Thoracic aorta (tissue), 2 donors: Measurements from ENCODE around the gene SYNGR4. TPM values are rescaled to one million over a fixed set of nuclear protein-coding genes. Genes with fewer than 3 reads are reported as not detected.
"Not testable (repeated sequence)": the region's sequence is repeated elsewhere in the genome, so short reads cannot be mapped to it uniquely, and the experiment has no call there.

Experiments
- ATAC-seq: fragments of 150-250 bp; one replicate; pipeline ENCODE4 v1.8.0; 2017; ENCODE audit warnings: low read depth; ENCODE audit not compliant: insufficient number of reproducible peaks, low FRiP score
- DNase-seq: peaks from one replicate; pipeline ENCODE4 v3.0.0-alpha.2; 2020; ENCODE audit warnings: low spot score
- H3K27ac ChIP-seq, 2 donors: fragments of 200-600 bp; sonication (generic); 1 replicate in 1 of 2; 2 replicates in 1 of 2; pipeline ENCODE4 v1.5.1; 2016; ENCODE audit warnings: mild to moderate bottlenecking in 2 of 2, moderate library complexity in 2 of 2
- H3K27me3 ChIP-seq: fragments of 200-600 bp; sonication (generic); replicated peaks from 2 replicates; pipeline ENCODE4 v1.6.0; 2016; ENCODE audit warnings: mild to moderate bottlenecking; ENCODE audit not compliant: insufficient read depth
- H3K36me3 ChIP-seq: fragments of 200-600 bp; sonication (generic); one replicate; pipeline ENCODE4 v1.5.1; 2016
- H3K4me1 ChIP-seq, 2 donors: fragments of 200-600 bp; sonication (generic); 1 replicate in 1 of 2; 2 replicates in 1 of 2; pipeline versions ENCODE4 v1.5.1 to v1.6.0; 2016; ENCODE audit warnings: low read depth in 2 of 2, mild to moderate bottlenecking in 1 of 2; ENCODE audit not compliant: control insufficient read depth in 1 of 2
- H3K4me3 ChIP-seq: fragments of 200-600 bp; sonication (generic); 2 replicates; pipeline ENCODE4 v1.5.1; 2016; ENCODE audit warnings: mild to moderate bottlenecking
- H3K9me3 ChIP-seq: fragments of 200-600 bp; sonication (generic); 2 replicates; pipeline ENCODE4 v1.5.1; 2016
- CTCF ChIP-seq: fragments of 200-600 bp; sonication (generic); IDR thresholded peaks from one replicate; pipeline ENCODE4 v1.5.1; 2019; ENCODE audit warnings: antibody characterized with exemption
- total RNA-seq, 2 donors: library from RNA; depleted of rRNA; stranded (reverse); fragments of >200 nt; gene quantifications; one replicate each; pipeline versions ENCODE4 v1.1.0 to v1.2.3, GENCODE V29; 2016

Gene SYNGR4
- total RNA-seq: not detected

- peak; percentile 93 for ATAC-seq
- Histone ChIP-seq H3K27me3 (no peaks in the 10 kb centered on the region), H3K4me3 (peak within 1 kb of the TSS; percentile 82), H3K9me3 (no peaks in the 10 kb centered on the region), H3K36me3 (no peaks in the 10 kb centered on the region), H3K27ac (peak within 1 kb of the TSS; percentile 91 to 98), H3K4me1 (peaks cover 0 to 4% of the 10 kb centered on the region in 2 donors)
- DNase-seq: peak; percentile 93
- TF ChIP-seq CTCF: peak; percentile 6
These were observed at the start of gene SYNGR4, which contains the start of gene TMEM143 for GRCh38 chr19:48363810-48364597. TSS of gene SYNGR4 (plus strand) at chr19:48364367. CDS start at chr19:48365843, 1,476 bp downstream. TSS of gene TMEM143 (minus strand) at chr19:48363940. CDS start at chr19:48363920, 20 bp downstream.

- no peak overlapping the region for H3K4me3 ChIP-seq
- H3K9me3 ChIP-seq: no peaks in the 10 kb centered on the region
- no peak for DNase-seq
- TF ChIP-seq CTCF: no peak
- peaks cover 4 to 7% of the 10 kb centered on the region in 2 donors for H3K4me1 ChIP-seq
- no peak overlapping the region for H3K27ac ChIP-seq
- H3K36me3 ChIP-seq: no peaks in the 10 kb centered on the region
- no peak for ATAC-seq
- no peaks in the 10 kb centered on the region for H3K27me3 ChIP-seq
These were observed 48.5 kb upstream of the SYNGR4 start for GRCh38 chr19:48315712-48316111.

GRCh38 chr19:48317708-48317960 is 46.5 kb upstream of the SYNGR4 start:
- H3K36me3 ChIP-seq, H3K27me3 ChIP-seq, ATAC-seq, DNase-seq, H3K27ac ChIP-seq, H3K9me3 ChIP-seq, H3K4me3 ChIP-seq: not testable (repeated sequence)
- H3K4me1 ChIP-seq: peaks cover 10 to 22% of the 10 kb centered on the region in 2 donors

- Histone ChIP-seq H3K27ac (no peak overlapping the region), H3K4me1 (peaks cover 13 to 27% of the 10 kb centered on the region in 2 donors), H3K9me3 (no peaks in the 10 kb centered on the region), H3K36me3 (no peaks in the 10 kb centered on the region), H3K4me3 (no peak overlapping the region), H3K27me3 (no peaks in the 10 kb centered on the region)
- no peak for TF ChIP-seq CTCF
- DNase-seq (no peak), ATAC-seq (no peak)
These were observed 45.7 kb upstream of the SYNGR4 start for GRCh38 chr19:48318286-48318987.

- DNase-seq: peak; percentile 52
- no peak for ATAC-seq
- no peaks in the 10 kb centered on the region for H3K27me3 ChIP-seq
- no peak overlapping the region for H3K4me3 ChIP-seq
- H3K4me1 ChIP-seq: peaks cover 15 to 30% of the 10 kb centered on the region in 2 donors
- no peak overlapping the region for H3K27ac ChIP-seq
- peak; percentile 77 for TF ChIP-seq CTCF
- H3K36me3 ChIP-seq: no peaks in the 10 kb centered on the region
- H3K9me3 ChIP-seq: no peaks in the 10 kb centered on the region
These were observed 44.3 kb upstream of the SYNGR4 start for GRCh38 chr19:48319647-48320541.
